GM12892 (cell line): ENCODE measurements around the gene TMC8.

Source experiments
- DNase-seq: peaks from one replicate; pipeline ENCODE4 v3.0.0; 2011; ENCODE audit not compliant: insufficient read length
- FAIRE-seq: peaks from 2 replicates; lab custom pipeline; 2011; peaks lifted over from hg19 to GRCh38; lab: Jason Lieb, UNC
- POLR2A ChIP-seq: IDR thresholded peaks from 2 replicates; pipeline ENCODE4 v1.6.1; 2011; ENCODE audit warnings: low read depth, low read length, control low read depth
- POLR2AphosphoS5 ChIP-seq: IDR thresholded peaks from 2 replicates; pipeline ENCODE4 v1.6.1; 2011; ENCODE audit warnings: low read depth, low read length, control low read depth
- TAF1 ChIP-seq: IDR thresholded peaks from 2 replicates; pipeline ENCODE4 v1.6.1; 2011; ENCODE audit warnings: low read depth, mild to moderate bottlenecking, control low read depth, low read length, borderline replicate concordance

The TMC8 gene

DNA sequence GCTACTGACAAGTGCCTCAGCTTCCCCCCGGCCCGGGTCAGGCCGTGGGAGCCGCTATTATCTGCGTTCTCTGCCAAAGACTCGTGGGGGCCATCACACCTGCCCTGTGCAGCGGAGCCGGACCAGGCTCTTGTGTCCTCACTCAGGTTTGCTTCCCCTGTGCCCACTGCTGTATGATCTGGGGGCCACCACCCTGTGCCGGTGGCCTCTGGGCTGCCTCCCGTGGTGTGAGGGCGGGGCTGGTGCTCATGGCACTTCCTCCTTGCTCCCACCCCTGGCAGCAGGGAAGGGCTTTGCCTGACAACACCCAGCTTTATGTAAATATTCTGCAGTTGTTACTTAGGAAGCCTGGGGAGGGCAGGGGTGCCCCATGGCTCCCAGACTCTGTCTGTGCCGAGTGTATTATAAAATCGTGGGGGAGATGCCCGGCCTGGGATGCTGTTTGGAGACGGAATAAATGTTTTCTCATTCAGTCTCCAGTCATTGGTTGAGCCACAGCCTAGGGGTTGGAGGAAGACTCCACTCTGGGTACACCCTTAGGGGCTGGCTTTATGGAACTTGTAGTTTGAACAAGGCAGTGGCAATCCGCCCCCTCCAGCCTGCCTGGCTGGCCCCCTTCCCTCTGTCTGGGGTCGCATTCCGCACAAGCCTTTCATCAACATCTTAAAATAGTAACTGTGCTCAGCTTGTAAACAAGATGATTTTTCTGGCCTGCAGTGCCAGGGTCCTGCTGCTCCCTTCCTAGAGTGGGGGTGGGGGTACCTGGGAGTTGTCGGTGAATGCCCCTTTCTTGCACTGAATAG is 41.9 kb downstream of the TMC8 start:
- TF ChIP-seq POLR2AphosphoS5 (no peak), TAF1 (no peak), POLR2A (no peak; the same call in 1 of the 2 replicates)
- FAIRE-seq (peak; percentile 61), DNase-seq (no peak)

DNA sequence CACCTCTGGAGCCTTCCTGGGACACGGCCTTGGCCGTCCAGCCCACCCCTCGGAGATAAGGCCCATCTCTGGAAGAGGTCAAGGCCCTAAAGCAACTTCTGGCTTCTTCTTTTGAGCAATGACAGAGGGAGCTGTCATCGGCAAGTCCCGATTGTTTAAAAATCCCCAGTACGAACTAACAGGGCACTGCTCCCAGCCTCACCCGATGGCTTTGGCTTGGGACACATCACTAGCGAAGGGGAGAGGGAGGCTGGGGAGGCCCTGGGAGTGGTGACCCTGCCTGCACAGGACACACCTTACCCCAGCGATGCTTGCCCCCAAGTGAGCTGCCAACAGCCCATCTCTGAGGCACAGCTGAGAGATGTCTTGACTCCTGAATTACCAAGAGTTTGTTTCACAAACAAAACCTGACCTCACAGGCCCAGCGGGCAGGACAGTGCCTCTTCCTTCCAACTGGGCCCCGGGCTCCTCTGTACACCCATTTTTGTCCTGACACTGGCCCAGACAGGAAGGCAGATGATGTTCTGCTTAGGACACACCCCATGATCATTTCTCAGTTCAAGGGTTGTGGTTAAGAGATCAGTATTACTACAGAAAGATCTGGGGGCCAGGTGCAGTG is 42.6 kb downstream of the TMC8 start:
- DNase-seq: peak; percentile 62
- peak; percentile 85 for FAIRE-seq
- peak; percentile 47; the same call in 1 of the 2 replicates for TF ChIP-seq POLR2AphosphoS5
- no peak for TF ChIP-seq TAF1
- TF ChIP-seq POLR2A: peak; percentile 52

GRCh38 chr17:78174346-78174869 is 43.8 kb downstream of the TMC8 start:
- no peak for FAIRE-seq
- DNase-seq: no peak
- TF ChIP-seq POLR2A: peak; percentile 90
- TF ChIP-seq TAF1: no peak
- peak; percentile 92 for TF ChIP-seq POLR2AphosphoS5

- DNase-seq (no peak), FAIRE-seq (no peak)
- TF ChIP-seq POLR2A: peak; percentile 50
- TF ChIP-seq TAF1: no peak
- no peak; the same call in 1 of the 2 replicates for TF ChIP-seq POLR2AphosphoS5
Measured at GRCh38 chr17:78174870-78175642, 44.5 kb downstream of the TMC8 start.

DNA sequence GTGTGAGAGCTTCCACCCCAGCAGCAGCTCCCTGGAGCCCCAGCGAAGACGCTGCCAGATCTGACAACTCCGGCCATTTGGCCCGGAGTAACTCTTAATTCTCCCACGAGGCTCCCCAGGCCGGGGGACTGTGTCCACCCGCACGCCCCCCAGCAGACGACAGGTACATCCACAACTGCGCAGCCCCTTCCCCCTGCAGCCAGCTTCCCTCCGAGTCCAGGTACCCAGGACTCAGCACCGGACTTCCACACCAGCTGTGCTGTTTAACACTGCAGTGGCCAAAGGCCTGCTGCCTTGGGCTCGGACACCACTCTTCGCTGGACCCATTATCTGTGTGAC is 45.0 kb downstream of the TMC8 start:
- FAIRE-seq: no peak
- TF ChIP-seq POLR2A (no peak; the same call in 1 of the 2 replicates), TAF1 (no peak), POLR2AphosphoS5 (no peak; the same call in 1 of the 2 replicates)

DNA sequence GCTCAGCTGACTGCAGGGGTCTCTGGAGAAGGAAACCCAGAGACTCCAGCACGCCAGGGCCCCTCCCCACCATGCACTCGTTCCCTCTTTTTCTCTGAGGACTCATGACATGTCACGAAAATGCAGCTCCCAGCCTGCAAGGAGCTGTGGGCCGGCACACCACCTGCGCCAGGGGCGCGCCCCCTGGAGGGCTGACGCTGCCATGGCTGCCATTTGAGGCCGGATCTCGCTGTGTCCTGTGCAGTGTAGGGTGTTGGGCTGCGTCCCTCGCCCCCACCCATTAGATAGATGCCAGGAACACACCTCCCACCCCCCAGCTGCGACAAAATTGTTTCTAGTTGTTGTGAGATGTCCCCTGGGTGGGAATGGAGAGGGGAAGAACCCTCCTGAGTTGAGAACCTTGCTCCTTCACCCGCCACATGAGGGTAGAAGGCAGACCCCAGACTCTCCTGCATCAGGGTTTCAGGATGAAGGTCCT is 46.0 kb downstream of the TMC8 start:
- FAIRE-seq: peak; percentile 42
- DNase-seq: peak; percentile 71
- TF ChIP-seq POLR2AphosphoS5 (peak; percentile 83), POLR2A (no peak), TAF1 (no peak)

More for the DNA sequence above, 45.0 kb downstream of the TMC8 start:
- no peak for DNase-seq

DNA sequence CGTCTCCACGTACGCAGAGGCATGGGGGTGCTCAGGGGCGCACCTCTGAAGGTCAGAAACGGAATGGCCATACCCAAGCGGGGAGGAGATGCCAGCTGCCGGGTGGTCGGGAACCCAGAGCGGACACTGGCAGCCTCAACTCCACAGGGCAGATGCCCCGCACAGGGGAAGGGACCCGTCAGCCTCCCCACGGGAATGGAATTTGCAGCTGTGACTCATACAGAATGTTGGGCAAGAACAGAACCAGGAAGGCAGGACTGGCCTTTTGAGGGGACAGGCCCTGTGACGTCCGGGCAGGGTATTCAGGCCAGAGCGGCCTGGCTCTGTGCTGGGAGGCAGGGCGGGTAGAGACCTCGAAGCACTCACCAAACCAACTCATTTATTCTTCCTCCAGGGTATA is 48.8 kb downstream of the TMC8 start:
- FAIRE-seq: no peak
- no peak for TF ChIP-seq TAF1
- TF ChIP-seq POLR2A: no peak
- TF ChIP-seq POLR2AphosphoS5: no peak; the same call in 1 of the 2 replicates
- no peak for DNase-seq

DNA sequence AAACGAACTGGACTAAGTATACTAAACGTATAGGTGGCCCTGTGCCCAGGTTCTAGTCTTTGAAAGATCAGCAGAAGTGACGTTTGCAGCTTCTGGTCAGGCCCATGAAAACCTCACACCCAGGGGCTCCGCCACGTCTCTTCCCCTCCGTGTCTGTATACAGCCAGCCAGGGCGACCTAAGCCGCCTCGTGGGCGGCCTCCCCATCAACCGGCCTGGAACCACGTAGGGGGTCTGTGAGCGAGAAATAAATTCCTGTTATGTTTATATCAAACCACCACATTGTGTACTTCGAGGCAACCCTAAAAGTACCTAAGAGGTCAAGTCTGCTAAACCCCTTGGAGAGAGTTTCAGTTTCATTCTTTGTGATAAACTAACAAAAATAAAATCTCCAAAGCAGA is 49.5 kb downstream of the TMC8 start:
- no peak for FAIRE-seq
- no peak for DNase-seq
- no peak for TF ChIP-seq TAF1
- no peak for TF ChIP-seq POLR2AphosphoS5
- no peak for TF ChIP-seq POLR2A

- no peak for TF ChIP-seq POLR2AphosphoS5
- no peak for TF ChIP-seq TAF1
- TF ChIP-seq POLR2A: no peak
- no peak for DNase-seq
- no peak for FAIRE-seq
Measured at GRCh38 chr17:78180508-78180907, 49.9 kb downstream of the TMC8 start.

GRCh38 chr17:78182504-78182903 is 51.9 kb downstream of the TMC8 start:
- TF ChIP-seq POLR2A: no peak
- TF ChIP-seq TAF1: no peak
- no peak for TF ChIP-seq POLR2AphosphoS5
- FAIRE-seq (no peak), DNase-seq (no peak)

GRCh38 chr17:78183916-78184315 is 53.3 kb downstream of the TMC8 start:
- TF ChIP-seq POLR2AphosphoS5 (no peak), POLR2A (no peak), TAF1 (no peak)
- DNase-seq (no peak), FAIRE-seq (no peak)
